Karpas-422 (cell line): ENCODE results near the gene LYRM2. TPM values are rescaled to one million over a fixed set of nuclear protein-coding genes. Genes with fewer than 3 reads are reported as not detected.

Experiments
- DNase-seq: peaks from one replicate; pipeline ENCODE4 v3.0.0-alpha.2; 2015
- H2AFZ ChIP-seq: fragments of 200-600 bp; sonication (generic); 2 replicates; pipeline ENCODE4 v1.6.1; 2014; ENCODE audit warnings: antibody characterized with exemption, low read length, mixed read lengths
- H3K27ac ChIP-seq: fragments of 200-600 bp; sonication (generic); 2 replicates; pipeline ENCODE4 v1.5.1; 2014; ENCODE audit warnings: mild to moderate bottlenecking, low read length, moderate library complexity
- H3K27me3 ChIP-seq: fragments of 200-600 bp; sonication (generic); 2 replicates; pipeline ENCODE4 v1.6.1; 2014; ENCODE audit warnings: low read length, mixed read lengths
- H3K36me3 ChIP-seq: fragments of 200-600 bp; sonication (generic); 2 replicates; pipeline ENCODE4 v1.6.1; 2014; ENCODE audit warnings: low read length, mixed read lengths; ENCODE audit not compliant: insufficient read depth
- H3K4me1 ChIP-seq: fragments of 200-600 bp; sonication (generic); 2 replicates; pipeline ENCODE4 v1.6.1; 2014; ENCODE audit warnings: mild to moderate bottlenecking, low read length, mixed read lengths
- H3K4me2 ChIP-seq: fragments of 200-600 bp; sonication (generic); 2 replicates; pipeline ENCODE4 v1.6.1; 2014; ENCODE audit warnings: low read length, low read depth, mild to moderate bottlenecking; ENCODE audit not compliant: poor library complexity, severe bottlenecking
- H3K4me3 ChIP-seq: fragments of 200-600 bp; sonication (generic); 2 replicates; pipeline ENCODE4 v1.5.1; 2014; ENCODE audit warnings: mild to moderate bottlenecking, antibody characterized with exemption, low read length, mixed read lengths
- H3K79me2 ChIP-seq: fragments of 200-600 bp; sonication (generic); 2 replicates; pipeline ENCODE4 v1.6.1; 2014; ENCODE audit warnings: mild to moderate bottlenecking, low read length, mixed read lengths
- H3K9ac ChIP-seq: fragments of 200-600 bp; sonication (generic); 2 replicates; pipeline ENCODE4 v1.6.0; 2014; ENCODE audit warnings: low read length
- H3K9me2 ChIP-seq: fragments of 200-600 bp; sonication (generic), shearing (Covaris generic); replicated peaks from 2 replicates; pipeline ENCODE4 v1.6.0; 2014; ENCODE audit warnings: mild to moderate bottlenecking, low read length, moderate library complexity; ENCODE audit not compliant: insufficient read depth
- H3K9me3 ChIP-seq: fragments of 300-700, 200-600 bp; sonication (generic); 2 replicates; pipeline ENCODE4 v1.6.1; 2014; ENCODE audit warnings: low read length, mixed read lengths
- H4K20me1 ChIP-seq: fragments of 200-600 bp; sonication (generic); 2 replicates; pipeline ENCODE4 v1.6.1; 2014; ENCODE audit warnings: mild to moderate bottlenecking, antibody characterized with exemption, low read length, low read depth; ENCODE audit not compliant: insufficient read depth
- total RNA-seq: library from RNA; depleted of rRNA; stranded (reverse); fragments of >200 nt; shearing (Covaris generic); gene quantifications from 2 replicates; pipeline ENCODE4 v1.2.3, GENCODE V29; 2014; ENCODE audit warnings: low replicate concordance

The LYRM2 gene
- total RNA-seq, 1 experiment from 2014 or later, result 23.9 TPM

DNA sequence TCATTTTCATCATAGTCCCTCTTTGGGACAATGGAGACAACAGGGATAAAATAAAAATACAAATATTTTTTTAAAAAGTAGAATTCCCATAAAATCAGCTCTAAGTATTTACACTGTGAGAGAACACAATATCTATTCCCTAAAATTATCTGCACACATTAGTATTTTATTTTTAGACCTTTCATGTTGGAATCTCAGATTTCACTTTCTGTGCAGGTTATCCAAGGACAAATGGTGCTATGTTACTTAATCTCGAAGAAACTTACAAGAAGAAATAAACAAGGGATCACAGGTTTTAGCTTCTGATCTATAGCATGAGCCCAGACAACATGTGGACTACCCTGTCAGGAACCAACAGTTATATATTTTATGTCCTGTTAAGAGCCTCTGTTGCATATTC is 23.0 kb upstream of the LYRM2 start:
- DNase-seq, result no peak
- no peak overlapping the region for H3K27ac ChIP-seq
- H3K9me3 ChIP-seq, result no peaks in the 10 kb centered on the region
- H2AFZ ChIP-seq, result no peak overlapping the region
- H3K79me2 ChIP-seq, result no peaks in the 10 kb centered on the region
- peaks cover 67% of the 10 kb centered on the region for H3K36me3 ChIP-seq
- no peak overlapping the region for H3K9ac ChIP-seq
- no peaks in the 10 kb centered on the region for H3K4me1 ChIP-seq
- no peaks in the 10 kb centered on the region for H3K9me2 ChIP-seq
- no peaks in the 10 kb centered on the region for H3K27me3 ChIP-seq
- H4K20me1 ChIP-seq, result no peaks in the 10 kb centered on the region
- no peak overlapping the region for H3K4me2 ChIP-seq
- no peak overlapping the region for H3K4me3 ChIP-seq

GRCh38 chr6:89660981-89661380 is 22.4 kb upstream of the LYRM2 start:
- no peak overlapping the region for H3K27ac ChIP-seq
- no peak overlapping the region for H2AFZ ChIP-seq
- H3K9ac ChIP-seq, result no peak overlapping the region
- no peaks in the 10 kb centered on the region for H4K20me1 ChIP-seq
- H3K4me1 ChIP-seq, result no peaks in the 10 kb centered on the region
- H3K4me2 ChIP-seq, result no peak overlapping the region
- no peaks in the 10 kb centered on the region for H3K9me2 ChIP-seq
- no peak overlapping the region for H3K4me3 ChIP-seq
- H3K9me3 ChIP-seq, result no peaks in the 10 kb centered on the region
- H3K27me3 ChIP-seq, result no peaks in the 10 kb centered on the region
- no peaks in the 10 kb centered on the region for H3K79me2 ChIP-seq
- peaks cover 68% of the 10 kb centered on the region for H3K36me3 ChIP-seq
- no peak for DNase-seq

DNA sequence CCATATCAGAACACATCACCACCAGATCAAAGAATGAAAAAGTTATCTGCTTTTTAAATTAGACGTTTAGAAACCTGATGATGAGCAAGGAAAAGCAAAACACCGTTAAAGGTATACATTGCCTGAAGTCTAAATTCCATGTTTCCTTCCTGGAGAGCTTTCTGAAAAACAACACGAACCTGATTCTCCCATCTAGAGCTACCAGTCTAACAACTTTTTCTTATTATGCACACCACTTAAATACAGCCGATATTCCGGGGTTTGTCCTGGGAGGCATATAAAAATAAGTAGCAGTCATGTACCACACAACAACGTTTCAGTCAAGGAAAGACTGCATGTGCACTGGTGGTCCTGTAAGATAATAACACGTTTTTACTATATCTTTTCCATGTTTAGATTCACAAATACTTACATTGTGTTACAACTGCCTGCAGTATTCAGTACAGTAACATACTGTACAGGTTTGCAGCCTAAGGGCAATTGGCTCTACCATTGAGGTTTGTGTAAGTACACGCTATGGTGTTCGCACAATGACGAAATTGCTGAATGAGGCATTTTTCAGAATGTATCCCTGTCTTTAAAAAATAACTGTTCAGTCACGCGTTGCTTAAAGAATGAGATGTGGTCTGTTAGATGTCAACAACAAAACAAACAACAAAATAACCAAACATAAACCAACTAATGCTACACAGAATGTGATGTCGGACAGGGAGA is 19.1 kb upstream of the LYRM2 start:
- Histone ChIP-seq H3K27me3 (no peaks in the 10 kb centered on the region), H3K79me2 (0 out of 2 replicates have a peak, but pooled peaks cover 3% of the 10 kb centered on the region), H3K4me3 (no peak overlapping the region), H3K9ac (no peak overlapping the region), H3K4me2 (no peak overlapping the region), H2AFZ (no peak overlapping the region), H3K4me1 (no peaks in the 10 kb centered on the region), H4K20me1 (no peaks in the 10 kb centered on the region), H3K9me3 (no peaks in the 10 kb centered on the region), H3K27ac (no peak overlapping the region), H3K9me2 (no peaks in the 10 kb centered on the region), H3K36me3 (peaks cover 75% of the 10 kb centered on the region)
- DNase-seq, result no peak

DNA sequence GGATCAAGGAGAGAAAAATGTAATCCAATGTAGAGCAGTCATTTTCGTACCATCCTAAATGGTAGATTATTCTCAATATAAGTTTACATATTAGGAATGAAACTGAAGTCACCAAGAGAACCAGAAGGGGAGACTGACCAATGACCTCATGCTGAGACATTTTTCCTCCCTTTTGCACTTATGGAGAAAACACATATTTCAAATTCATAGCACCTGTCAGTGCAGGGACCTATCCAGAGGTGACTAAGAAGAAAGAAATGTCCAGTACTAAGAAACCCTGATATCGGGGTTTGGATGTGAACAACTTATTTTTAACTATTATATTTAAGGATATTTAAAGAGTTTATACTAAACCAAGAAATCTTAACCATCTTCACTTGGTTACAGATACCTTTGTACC is 16.6 kb upstream of the LYRM2 start:
- no peak overlapping the region for H3K4me3 ChIP-seq
- H2AFZ ChIP-seq, result no peak overlapping the region
- no peak overlapping the region for H3K9ac ChIP-seq
- H3K36me3 ChIP-seq, result peaks cover 76% of the 10 kb centered on the region; the same call in 1 of the 2 replicates
- 0 out of 2 replicates have a peak, but pooled peaks cover 3% of the 10 kb centered on the region for H3K79me2 ChIP-seq
- no peaks in the 10 kb centered on the region for H3K9me2 ChIP-seq
- H3K9me3 ChIP-seq, result no peaks in the 10 kb centered on the region
- H3K4me1 ChIP-seq, result no peaks in the 10 kb centered on the region
- no peak for DNase-seq
- no peak overlapping the region for H3K4me2 ChIP-seq
- H3K27ac ChIP-seq, result no peak overlapping the region
- no peaks in the 10 kb centered on the region for H3K27me3 ChIP-seq
- H4K20me1 ChIP-seq, result no peaks in the 10 kb centered on the region

DNA sequence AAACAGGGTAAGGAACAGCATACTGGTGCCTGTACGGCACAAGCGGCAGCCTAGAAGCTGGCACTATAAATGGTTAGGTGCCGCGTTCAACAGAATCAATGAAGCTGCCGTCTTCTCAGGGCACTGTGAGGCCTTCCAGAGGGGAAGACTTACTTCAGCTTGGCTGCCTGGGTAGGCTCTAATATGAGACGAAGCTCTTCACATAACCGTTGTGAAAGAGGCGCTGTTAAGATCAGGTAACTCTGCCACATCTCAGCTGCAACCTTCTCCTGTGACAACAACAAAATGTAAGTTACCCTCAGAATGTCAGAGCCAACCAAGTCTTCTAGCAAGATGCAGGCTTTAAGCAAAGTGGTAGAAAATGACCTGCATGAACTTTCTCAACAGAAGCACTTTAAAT is 12.0 kb upstream of the LYRM2 start:
- no peak overlapping the region for H2AFZ ChIP-seq

GRCh38 chr6:89649682-89650081 is 11.1 kb upstream of the LYRM2 start:
- DNase-seq, result no peak
- Histone ChIP-seq H2AFZ (no peak overlapping the region), H3K9me3 (no peaks in the 10 kb centered on the region), H3K36me3 (peaks cover 75% of the 10 kb centered on the region; the same call in 1 of the 2 replicates), H3K9ac (no peak overlapping the region), H4K20me1 (no peaks in the 10 kb centered on the region), H3K9me2 (no peaks in the 10 kb centered on the region), H3K79me2 (peaks cover 7% of the 10 kb centered on the region; the same call in 1 of the 2 replicates), H3K4me2 (no peak overlapping the region), H3K27me3 (no peaks in the 10 kb centered on the region), H3K27ac (no peak overlapping the region), H3K4me3 (no peak overlapping the region), H3K4me1 (no peaks in the 10 kb centered on the region)

More for the DNA sequence above, 12.0 kb upstream of the LYRM2 start:
- Histone ChIP-seq H3K79me2 (peaks cover 7% of the 10 kb centered on the region; the same call in 1 of the 2 replicates), H3K27ac (no peak overlapping the region), H3K36me3 (peaks cover 74% of the 10 kb centered on the region; the same call in 1 of the 2 replicates), H3K27me3 (no peaks in the 10 kb centered on the region), H3K4me3 (no peak overlapping the region), H3K4me1 (no peaks in the 10 kb centered on the region), H4K20me1 (no peaks in the 10 kb centered on the region), H3K9me3 (no peaks in the 10 kb centered on the region), H3K9me2 (no peaks in the 10 kb centered on the region), H3K9ac (no peak overlapping the region), H3K4me2 (no peak overlapping the region)
- no peak for DNase-seq

DNA sequence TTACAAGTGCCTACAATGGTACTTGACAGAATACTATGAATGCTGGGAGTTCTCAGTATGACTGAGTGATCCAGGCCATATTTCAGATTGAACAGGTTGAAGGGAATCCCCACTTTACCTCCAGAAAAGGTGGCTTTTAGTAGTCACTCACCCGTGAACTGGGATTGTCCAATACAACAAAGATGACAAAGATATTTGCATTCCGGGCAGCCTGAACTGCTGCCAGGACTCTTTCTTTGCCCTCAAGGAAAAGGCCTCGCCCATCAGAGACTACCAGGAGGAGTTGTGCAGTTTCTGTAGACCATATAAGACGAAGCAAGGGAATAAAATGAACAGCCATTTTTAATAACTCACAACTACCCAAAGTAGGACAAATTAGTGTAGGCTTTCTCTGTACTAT is 6.3 kb upstream of the LYRM2 start:
- Histone ChIP-seq H2AFZ (no peak overlapping the region), H3K79me2 (peaks cover 33% of the 10 kb centered on the region), H3K27me3 (no peaks in the 10 kb centered on the region), H3K27ac (no peak overlapping the region), H4K20me1 (no peaks in the 10 kb centered on the region), H3K4me2 (no peak overlapping the region), H3K9ac (no peak overlapping the region), H3K9me3 (no peaks in the 10 kb centered on the region), H3K4me1 (peaks cover 5% of the 10 kb centered on the region), H3K36me3 (peaks cover 65% of the 10 kb centered on the region), H3K4me3 (no peak overlapping the region), H3K9me2 (no peaks in the 10 kb centered on the region)
- DNase-seq, result no peak

DNA sequence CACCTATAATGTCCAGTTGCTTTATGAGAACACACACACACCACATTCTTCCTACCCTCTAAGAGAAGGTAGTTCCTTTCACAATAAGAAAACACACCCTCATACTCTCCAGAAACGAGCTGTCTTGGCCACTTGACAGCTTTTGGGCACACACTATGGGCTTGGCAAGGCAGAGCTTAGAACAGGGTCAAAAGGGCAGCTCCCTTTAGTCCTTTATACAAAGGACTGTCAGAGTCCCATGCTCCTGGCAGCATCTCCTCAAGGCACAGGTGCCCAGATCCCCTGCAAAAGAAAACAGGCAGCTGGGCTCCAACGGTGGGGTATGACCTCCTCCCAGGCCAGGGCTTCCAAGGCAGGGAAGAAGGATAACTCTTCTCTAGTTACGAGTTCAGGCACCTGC is 4.9 kb upstream of the LYRM2 start:
- Histone ChIP-seq H3K9me2 (no peaks in the 10 kb centered on the region), H3K4me3 (no peak overlapping the region), H3K4me1 (peaks cover 14% of the 10 kb centered on the region), H2AFZ (no peak overlapping the region), H4K20me1 (no peaks in the 10 kb centered on the region), H3K36me3 (peaks cover 57% of the 10 kb centered on the region), H3K79me2 (peaks cover 43% of the 10 kb centered on the region), H3K9me3 (no peaks in the 10 kb centered on the region), H3K9ac (no peak overlapping the region), H3K27ac (no peak overlapping the region), H3K27me3 (no peaks in the 10 kb centered on the region), H3K4me2 (no peak overlapping the region)
- no peak for DNase-seq
